Astrocyte (in vitro differentiated cells and primary cell): Measurements from ENCODE around the gene PLA2G3.

ENCODE experiments used
- EZH2 ChIP-seq: IDR thresholded peaks from 2 replicates; pipeline ENCODE4 v1.6.1; 2012; ENCODE audit warnings: mild to moderate bottlenecking, low read length, inconsistent platforms; ENCODE audit not compliant: insufficient read depth
- TF ChIP-seq, protein P1 (sequence below): IDR thresholded peaks from 2 replicates; pipeline ENCODE4 v1.5.1; 2011; ENCODE audit warnings: low read depth, mild to moderate bottlenecking, inconsistent platforms, low read length, moderate library complexity; ENCODE audit not compliant: insufficient read depth

DNA sequence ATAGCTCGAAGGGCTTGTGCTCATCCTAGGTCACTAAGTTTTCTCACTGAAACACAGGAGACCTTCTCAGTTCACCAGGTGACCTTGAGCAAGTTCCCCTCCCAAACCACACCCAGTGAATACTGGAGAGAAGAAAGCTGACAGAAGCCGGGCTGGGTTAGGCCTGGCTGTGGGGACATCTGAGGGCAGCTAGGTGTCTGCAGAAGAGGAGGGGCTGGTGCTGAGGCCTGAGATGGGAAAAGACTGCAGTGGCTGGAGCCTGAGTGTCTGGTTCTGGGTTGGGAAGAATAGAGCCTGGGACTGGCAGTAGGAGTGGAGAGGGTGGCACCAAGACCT lies 18.1 kb downstream of the PLA2G3 start:
- TF ChIP-seq, protein P1, sequence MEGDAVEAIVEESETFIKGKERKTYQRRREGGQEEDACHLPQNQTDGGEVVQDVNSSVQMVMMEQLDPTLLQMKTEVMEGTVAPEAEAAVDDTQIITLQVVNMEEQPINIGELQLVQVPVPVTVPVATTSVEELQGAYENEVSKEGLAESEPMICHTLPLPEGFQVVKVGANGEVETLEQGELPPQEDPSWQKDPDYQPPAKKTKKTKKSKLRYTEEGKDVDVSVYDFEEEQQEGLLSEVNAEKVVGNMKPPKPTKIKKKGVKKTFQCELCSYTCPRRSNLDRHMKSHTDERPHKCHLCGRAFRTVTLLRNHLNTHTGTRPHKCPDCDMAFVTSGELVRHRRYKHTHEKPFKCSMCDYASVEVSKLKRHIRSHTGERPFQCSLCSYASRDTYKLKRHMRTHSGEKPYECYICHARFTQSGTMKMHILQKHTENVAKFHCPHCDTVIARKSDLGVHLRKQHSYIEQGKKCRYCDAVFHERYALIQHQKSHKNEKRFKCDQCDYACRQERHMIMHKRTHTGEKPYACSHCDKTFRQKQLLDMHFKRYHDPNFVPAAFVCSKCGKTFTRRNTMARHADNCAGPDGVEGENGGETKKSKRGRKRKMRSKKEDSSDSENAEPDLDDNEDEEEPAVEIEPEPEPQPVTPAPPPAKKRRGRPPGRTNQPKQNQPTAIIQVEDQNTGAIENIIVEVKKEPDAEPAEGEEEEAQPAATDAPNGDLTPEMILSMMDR: no peak
- TF ChIP-seq EZH2: no peak
